K562 (cell line): ENCODE data around the gene MYMK. TPM values are rescaled to one million over a fixed set of nuclear protein-coding genes. Genes with fewer than 3 reads are reported as not detected.

Experiments used
- ARID2 ChIP-seq: fragments of 450-650 bp; IDR thresholded peaks from 2 replicates; pipeline ENCODE4 v1.6.1; 2017; ENCODE audit warnings: antibody characterized with exemption, mild to moderate bottlenecking
- C11orf30 ChIP-seq: fragments of 450-650 bp; IDR thresholded peaks from 2 replicates; pipeline ENCODE4 v1.6.1; 2016; ENCODE audit warnings: low read depth, mild to moderate bottlenecking
- CBFB ChIP-seq: sonication (generic); formaldehyde crosslinking; IDR thresholded peaks from 2 replicates; pipeline ENCODE4 v1.4.0; 2020; ENCODE audit warnings: mild to moderate bottlenecking, missing genetic modification reagents
- CTCF ChIP-seq, 3 experiments: IDR thresholded peaks in 2 of 3; conservative IDR thresholded peaks in 1 of 3; 2 replicates each; pipeline ENCODE4 v1.5.1; 2011 to 2012; ENCODE audit warnings: low read length in 3 of 3, mild to moderate bottlenecking in 3 of 3, control low read depth in 2 of 3, improper control_type of control experiment in 1 of 3, inconsistent platforms in 1 of 3, low read depth in 1 of 3, mixed read lengths in 1 of 3, moderate library complexity in 1 of 3; ENCODE audit not compliant: insufficient read depth in 2 of 3
- CTCFL ChIP-seq: IDR thresholded peaks from 2 replicates; pipeline ENCODE4 v1.6.1; 2011; ENCODE audit warnings: borderline replicate concordance, low read depth, mild to moderate bottlenecking, moderate library complexity, low read length; ENCODE audit not compliant: insufficient read depth, poor library complexity, severe bottlenecking
- E2F8 ChIP-seq: fragments of 450-650 bp; IDR thresholded peaks from 2 replicates; pipeline ENCODE4 v1.7.1; 2018; ENCODE audit warnings: mild to moderate bottlenecking, low read depth; ENCODE audit not compliant: partially characterized antibody
- GATAD2A ChIP-seq: fragments of 450-650 bp; IDR thresholded peaks from 2 replicates; pipeline ENCODE4 v1.6.1; 2017
- JUND ChIP-seq, 2 experiments: IDR thresholded peaks; 2 replicates in 1 of 2; 3 replicates in 1 of 2; pipeline ENCODE4 v1.6.1; 2011; ENCODE audit warnings: borderline replicate concordance in 2 of 2, low read depth in 2 of 2, low read length in 2 of 2, improper control_type of control experiment in 1 of 2, missing biosample characterization in 1 of 2, missing genetic modification characterization in 1 of 2, missing genetic modification reagents in 1 of 2
- KAT2B ChIP-seq: IDR thresholded peaks from one replicate; pipeline ENCODE4 v1.6.1; 2012; ENCODE audit warnings: low read depth, mild to moderate bottlenecking, control low read depth, inconsistent platforms, low read length, moderate library complexity
- KDM1A ChIP-seq, 2 experiments: fragments of 450-650 bp; IDR thresholded peaks; 2 replicates each; pipeline ENCODE4 v1.6.1; 2016; ENCODE audit warnings: mild to moderate bottlenecking in 2 of 2
- MAX ChIP-seq: sonication (generic); formaldehyde crosslinking; IDR thresholded peaks from 2 replicates; pipeline ENCODE4 v1.9.0; 2022; ENCODE audit warnings: mild to moderate bottlenecking, missing genetic modification reagents
- MCM3 ChIP-seq: fragments of 450-650 bp; IDR thresholded peaks from 2 replicates; pipeline ENCODE4 v1.6.1; 2016
- MEIS2 ChIP-seq: fragments of 450-650 bp; IDR thresholded peaks from 2 replicates; pipeline ENCODE4 v1.6.1; 2014; ENCODE audit warnings: mild to moderate bottlenecking; ENCODE audit not compliant: partially characterized antibody
- NBN ChIP-seq: fragments of 450-650 bp; IDR thresholded peaks from 2 replicates; pipeline ENCODE4 v1.6.1; 2016; ENCODE audit warnings: low read depth, mild to moderate bottlenecking
- OTX1 ChIP-seq: fragments of 450-650 bp; formaldehyde crosslinking; IDR thresholded peaks from 2 replicates; pipeline ENCODE4 v1.4.0; 2022; ENCODE audit warnings: mild to moderate bottlenecking
- PKNOX1 ChIP-seq: fragments of 450-650 bp; IDR thresholded peaks from 2 replicates; pipeline ENCODE4 v1.6.1; 2016
- RB1 ChIP-seq: fragments of 450-650 bp; IDR thresholded peaks from 2 replicates; pipeline ENCODE4 v1.6.1; 2017; ENCODE audit warnings: low read depth, mild to moderate bottlenecking
- SMARCE1 ChIP-seq: fragments of 450-650 bp; IDR thresholded peaks from 2 replicates; pipeline ENCODE4 v1.7.1; 2016; ENCODE audit warnings: mild to moderate bottlenecking
- YBX1 ChIP-seq: fragments of 450-650 bp; IDR thresholded peaks from 2 replicates; pipeline ENCODE4 v1.7.1; 2016; ENCODE audit warnings: mild to moderate bottlenecking
- ZEB2 ChIP-seq: fragments of 450-650 bp; IDR thresholded peaks from 2 replicates; pipeline ENCODE4 v1.6.1; 2016
- ZNF695 ChIP-seq: fragments of 450-650 bp; formaldehyde crosslinking; IDR thresholded peaks from 2 replicates; pipeline ENCODE4 v1.4.0; 2020; ENCODE audit warnings: mild to moderate bottlenecking, moderate library complexity
- polyA plus RNA-seq, 8 experiments: library from polyadenylated mRNA; depleted of rRNA in 4 of 8; stranded (reverse) in 5 of 8; unstranded in 3 of 8; fragments of >200 nt; fragmentation: Nextera tagmentation in 2 of 8; fragmentation: Illumina TruSeq in 1 of 8; extraction: Ambion mirVana in 2 of 8; extraction: Trizol in 1 of 8; gene quantifications; 2 replicates each; pipeline versions ENCODE4 v1.2.1 to v1.2.3, GENCODE V29; 2011 to 2014; ENCODE audit warnings: inconsistent platforms in 1 of 8, missing spikeins in 1 of 8
- total RNA-seq, 7 experiments: library from RNA; depleted of rRNA in 6 of 7; stranded (reverse); fragments of >200 nt in 6 of 7; fragmentation: Illumina TruSeq in 2 of 7; extraction: Trizol in 2 of 7; gene quantifications; 2 replicates each; pipeline versions ENCODE4 v1.2.1 to v1.2.3, GENCODE V29; 2011 to 2021; ENCODE audit warnings: low replicate concordance in 1 of 7

Gene MYMK
- total and polyA plus RNA-seq, 9 of the 15 experiments (the other 6 are each of a cell fraction or from before 2014, with no cell fraction given): not detected

GRCh38 chr9:133532937-133533668 lies 8.3 kb upstream of the MYMK start (continued):
- TF ChIP-seq CTCFL (peak; percentile 21), OTX1 (peak; percentile 75), SMARCE1 (0 out of 2 replicates have a peak, but pooled peaks have one; percentile 33), YBX1 (no peak), KAT2B (no peak), ZNF695 (CRISPR knock-in tag) (no peak), CBFB (CRISPR knock-in tag) (peak; percentile 73), MCM3 (peak; percentile 89; the same call in 1 of the 2 replicates), PKNOX1 (peak; percentile 84), JUND (IDR thresholded peaks at IDR 0.05; ENCODE audit: borderline replicate concordance, low read depth, low read length) (peak; percentile 41; the same call in 1 of the 2 replicates), JUND (tag; IDR thresholded peaks at IDR 0.05; ENCODE audit: borderline replicate concordance, low read depth, low read length) (no peak), GATAD2A (no peak), NBN (0 out of 2 replicates have a peak, but pooled peaks have one; percentile 49), ARID2 (peak; percentile 81), CTCF (IDR thresholded peaks at IDR 0.05 in 2 of 3, conservative IDR thresholded peaks at IDR 0.05 in 1 of 3; ENCODE audit: insufficient read depth in 2 of 3, low read depth in 1 of 3, low read length in 3 of 3) (peak; percentile 82 to 88 (median 85)), E2F8 (no peak), C11orf30 (no peak), RB1 (peak; percentile 19; the same call in 1 of the 2 replicates), ZEB2 (0 out of 2 replicates have a peak, but pooled peaks have one; percentile 27), MEIS2 (peak; percentile 68), MAX (CRISPR knock-in tag) (no peak), KDM1A (IDR thresholded peaks at IDR 0.05) (0 out of 4 replicates have a peak, but pooled peaks of 1 of the 2 experiments have one; percentile 23)
